CD14-positive monocyte (primary cell): Measurements from ENCODE around the gene ZRSR2. TPM values are rescaled to one million over a fixed set of nuclear protein-coding genes. Genes with fewer than 3 reads are reported as not detected.

Experiments
- DNase-seq, 3 donors: peaks; one replicate each; pipeline ENCODE4 v3.0.0-alpha.2; 2011 to 2022
- H2AFZ ChIP-seq: 2 replicates; pipeline ENCODE4 v1.6.0; 2012; ENCODE audit warnings: mild to moderate bottlenecking, low read depth, low read length, inconsistent platforms; ENCODE audit not compliant: insufficient read depth, poor library complexity, severe bottlenecking
- H3K27ac ChIP-seq, 2 donors: 1 replicate in 1 of 2; 2 replicates in 1 of 2; pipeline ENCODE4 v1.5.1; 2012 to 2013; ENCODE audit warnings: low read length in 2 of 2, control low read depth in 1 of 2, inconsistent platforms in 1 of 2, low read depth in 1 of 2, mild to moderate bottlenecking in 1 of 2
- H3K27me3 ChIP-seq, 2 donors: one replicate each; pipeline versions ENCODE4 v1.6.0 to v1.6.1; 2011 to 2013; ENCODE audit warnings: low read length in 2 of 2; ENCODE audit not compliant: control insufficient read depth in 2 of 2, insufficient read depth in 2 of 2
- H3K36me3 ChIP-seq, 2 donors: replicated peaks in 1 of 2; 1 replicate in 1 of 2; 2 replicates in 1 of 2; pipeline versions ENCODE4 v1.5.1 to v1.6.1; 2012 to 2013; ENCODE audit warnings: low read length in 2 of 2, control low read depth in 1 of 2, inconsistent platforms in 1 of 2, mild to moderate bottlenecking in 1 of 2; ENCODE audit not compliant: insufficient read depth in 2 of 2, control insufficient read depth in 1 of 2
- H3K4me1 ChIP-seq, 2 donors: 1 replicate in 1 of 2; 2 replicates in 1 of 2; pipeline versions ENCODE4 v1.5.1 to v1.6.1; 2012 to 2013; ENCODE audit warnings: low read length in 2 of 2, control low read depth in 1 of 2, inconsistent platforms in 1 of 2, mild to moderate bottlenecking in 1 of 2, moderate library complexity in 1 of 2; ENCODE audit not compliant: insufficient read depth in 2 of 2, control insufficient read depth in 1 of 2
- H3K4me2 ChIP-seq: replicated peaks from 2 replicates; pipeline ENCODE3; 2012; ENCODE audit warnings: low read length, moderate library complexity, mild to moderate bottlenecking; ENCODE audit not compliant: poor library complexity, severe bottlenecking; ENCODE audit errors: extremely low read depth
- H3K4me3 ChIP-seq, 3 experiments: fragments of 200-600 bp in 1 of 3; sonication (generic) in 1 of 3; replicated peaks in 1 of 3; 1 replicate in 2 of 3; 2 replicates in 1 of 3; pipeline ENCODE4 v1.5.1; 2011 to 2013; ENCODE audit warnings: low read length in 3 of 3, mild to moderate bottlenecking in 3 of 3, control low read depth in 2 of 3, low read depth in 2 of 3, inconsistent platforms in 1 of 3, moderate library complexity in 1 of 3
- H3K79me2 ChIP-seq: 2 replicates; pipeline ENCODE4 v1.6.0; 2012; ENCODE audit warnings: mild to moderate bottlenecking, control low read depth, inconsistent platforms, low read length, moderate library complexity; ENCODE audit not compliant: insufficient read depth
- H3K9ac ChIP-seq: 2 replicates; pipeline ENCODE4 v1.6.0; 2017; ENCODE audit warnings: low read length, mild to moderate bottlenecking; ENCODE audit not compliant: insufficient read depth, poor library complexity, severe bottlenecking
- H3K9me3 ChIP-seq, 2 donors: replicated peaks in 1 of 2; 1 replicate in 1 of 2; 2 replicates in 1 of 2; pipeline versions ENCODE4 v1.5.1 to v1.6.1; 2012 to 2013; ENCODE audit warnings: low read length in 2 of 2, control low read depth in 1 of 2; ENCODE audit not compliant: control insufficient read depth in 1 of 2, insufficient read depth in 1 of 2
- H4K20me1 ChIP-seq: 2 replicates; pipeline ENCODE4 v1.6.0; 2012; ENCODE audit warnings: mild to moderate bottlenecking, low read length, control low read depth, moderate library complexity; ENCODE audit not compliant: insufficient read depth
- H3K27ac Mint-ChIP-seq, 7 donors: one replicate each; pipeline ENCODE4 v1.8.0; 2020; ENCODE audit warnings: mild to moderate bottlenecking in 7 of 7, mixed read lengths in 7 of 7, moderate library complexity in 6 of 7, inconsistent platforms in 2 of 7
- H3K27me3 Mint-ChIP-seq, 3 donors: one replicate each; pipeline ENCODE4 v1.8.0; 2021 to 2022; ENCODE audit warnings: low read depth in 3 of 3, mild to moderate bottlenecking in 3 of 3, mixed read lengths in 3 of 3, moderate library complexity in 3 of 3, inconsistent platforms in 1 of 3
- H3K36me3 Mint-ChIP-seq, 2 donors: one replicate each; pipeline ENCODE4 v1.8.0; 2020; ENCODE audit warnings: mixed read lengths in 2 of 2, inconsistent platforms in 1 of 2, mild to moderate bottlenecking in 1 of 2
- H3K4me1 Mint-ChIP-seq: one replicate; pipeline ENCODE4 v1.8.0; 2020; ENCODE audit warnings: mild to moderate bottlenecking, mixed read lengths
- H3K4me3 Mint-ChIP-seq, 2 donors: one replicate each; pipeline ENCODE4 v1.8.0; 2020; ENCODE audit warnings: mild to moderate bottlenecking in 2 of 2, mixed read lengths in 2 of 2, moderate library complexity in 1 of 2
- H3K9me3 Mint-ChIP-seq, 7 donors: one replicate each; pipeline ENCODE4 v1.8.0; 2020 to 2022; ENCODE audit warnings: mixed read lengths in 7 of 7, mild to moderate bottlenecking in 6 of 7, moderate library complexity in 6 of 7, inconsistent platforms in 2 of 7
- CTCF ChIP-seq: fragments of 200-600 bp; IDR thresholded peaks from one replicate; pipeline ENCODE4 v1.8.0; 2022; ENCODE audit warnings: antibody characterized with exemption, mild to moderate bottlenecking
- WGBS: methylation state at CpG from one replicate; pipeline ENCODE4 v1.1.5; 2013; ENCODE audit warnings: missing lambda C conversion rate; ENCODE audit not compliant: insufficient coverage; 5-methylcytosine and 5-hydroxymethylcytosine counted together
- intact Hi-C, 2 donors: fragments of 100-400 bp; cut with micrococcal nuclease; formaldehyde crosslinking; loops; one replicate each; pipeline versions ENCODE4 v1.15.0 to v1.15.1; 2023
- polyA plus RNA-seq, 3 donors: library from polyadenylated mRNA; depleted of rRNA in 1 of 3; unstranded in 2 of 3; stranded (reverse) in 1 of 3; fragments of 300-500 nt in 2 of 3; fragments of >200 nt in 1 of 3; fragmentation: Illumina TruSeq in 2 of 3; gene quantifications; 1 replicate in 2 of 3; 2 replicates in 1 of 3; pipeline ENCODE4 v1.2.3, GENCODE V29; 2012 to 2021

The ZRSR2 gene
- polyA plus RNA-seq, 3 donors = 9.3 to 32.1 (median 11.2) TPM

- H4K20me1 ChIP-seq = peaks cover 44% of the 10 kb centered on the region
- peaks cover 14% of the 10 kb centered on the region for H3K4me1 Mint-ChIP-seq
- H2AFZ ChIP-seq = no peak overlapping the region
- TF ChIP-seq CTCF = no peak
- no peak overlapping the region for H3K4me3 Mint-ChIP-seq
- H3K4me1 ChIP-seq = peaks cover 0 to under 1% of the 10 kb centered on the region in 2 donors
- H3K36me3 Mint-ChIP-seq = peaks cover 39 to 78% of the 10 kb centered on the region in 2 donors
- no peak overlapping the region for H3K27ac ChIP-seq
- H3K27me3 Mint-ChIP-seq = peaks cover 0 to 5% (median 0%) of the 10 kb centered on the region in 3 donors
- no peak for DNase-seq
- peaks cover 32 to 94% of the 10 kb centered on the region in 2 donors for H3K36me3 ChIP-seq
- no peaks in the 10 kb centered on the region for H3K27me3 ChIP-seq
- H3K27ac Mint-ChIP-seq = peak overlapping the region in 1 of 7 donors; percentile 15
- H3K79me2 ChIP-seq = peaks cover 67% of the 10 kb centered on the region
- peaks cover 0 to 2% (median 0%) of the 10 kb centered on the region in 7 donors for H3K9me3 Mint-ChIP-seq
- intact Hi-C loops = no loop called here
- no peak overlapping the region for H3K4me3 ChIP-seq
- H3K9ac ChIP-seq = no peak overlapping the region
- H3K9me3 ChIP-seq = no peaks in the 10 kb centered on the region
- H3K4me2 ChIP-seq = no peak overlapping the region
- 100% methylated on average over 2 of the region's 4 CpGs for WGBS
Observed at GRCh38 chrX:15797707-15798106, 7.4 kb downstream of the ZRSR2 start.

- H3K27ac Mint-ChIP-seq = peak overlapping the region; percentile 90 to 96 (median 91)
- Histone ChIP-seq H3K4me1 (peaks cover 26 to 30% of the 10 kb centered on the region in 2 donors), H3K27ac (peak overlapping the region; percentile 56 to 88), H2AFZ (peak overlapping the region; percentile 31), H4K20me1 (no peaks in the 10 kb centered on the region), H3K27me3 (no peaks in the 10 kb centered on the region), H3K79me2 (peaks cover 15% of the 10 kb centered on the region), H3K36me3 (peaks cover 37 to 72% of the 10 kb centered on the region in 2 donors), H3K4me2 (peak overlapping the region; percentile 72), H3K9ac (peak overlapping the region; percentile 52), H3K4me3 (peak overlapping the region in 1 of 3 experiments; percentile 65), H3K9me3 (no peaks in the 10 kb centered on the region)
- H3K9me3 Mint-ChIP-seq = no peaks in the 10 kb centered on the region
- peak overlapping the region; percentile 9 to 51 for H3K4me3 Mint-ChIP-seq
- H3K4me1 Mint-ChIP-seq = peaks cover 20% of the 10 kb centered on the region
- no peak for TF ChIP-seq CTCF
- intact Hi-C loops = loop anchor here in 1 of 2 donors (10.0 kb wide), 1 partner anchor 50 kb away; the partner anchor contains the start of gene AP1S2
- peaks cover 39 to 69% of the 10 kb centered on the region in 2 donors for H3K36me3 Mint-ChIP-seq
- peaks cover 0 to 4% (median 0%) of the 10 kb centered on the region in 3 donors for H3K27me3 Mint-ChIP-seq
- DNase-seq = peak; percentile 51 to 73 (median 58)
Observed at GRCh38 chrX:15804563-15804962, 14.3 kb downstream of the ZRSR2 start.
